Neural cell (in vitro differentiated cells): ENCODE results near the gene C11orf91.

Experiments used
- EP300 ChIP-seq: fragments of 450-650 bp; conservative IDR thresholded peaks from 2 replicates; pipeline ENCODE4 v1.6.1; 2014; ENCODE audit warnings: antibody characterized with exemption, mild to moderate bottlenecking, moderate library complexity; ENCODE audit not compliant: poor library complexity, severe bottlenecking
- POLR2AphosphoS5 ChIP-seq: IDR thresholded peaks from 2 replicates; pipeline ENCODE4 v1.6.1; 2012
- RAD21 ChIP-seq: fragments of 450-650 bp; conservative IDR thresholded peaks from 2 replicates; pipeline ENCODE4 v1.6.1; 2014; ENCODE audit warnings: antibody characterized with exemption, mild to moderate bottlenecking, moderate library complexity
- TF ChIP-seq, protein P1 (sequence below): fragments of 450-650 bp; IDR thresholded peaks from 2 replicates; pipeline ENCODE4 v1.5.1; 2014; ENCODE audit warnings: antibody characterized with exemption, mild to moderate bottlenecking, moderate library complexity; ENCODE audit not compliant: poor library complexity, severe bottlenecking
- TF ChIP-seq, protein P2 (sequence below): IDR thresholded peaks from 2 replicates; pipeline ENCODE4 v1.6.1; 2012; ENCODE audit warnings: borderline replicate concordance

DNA sequence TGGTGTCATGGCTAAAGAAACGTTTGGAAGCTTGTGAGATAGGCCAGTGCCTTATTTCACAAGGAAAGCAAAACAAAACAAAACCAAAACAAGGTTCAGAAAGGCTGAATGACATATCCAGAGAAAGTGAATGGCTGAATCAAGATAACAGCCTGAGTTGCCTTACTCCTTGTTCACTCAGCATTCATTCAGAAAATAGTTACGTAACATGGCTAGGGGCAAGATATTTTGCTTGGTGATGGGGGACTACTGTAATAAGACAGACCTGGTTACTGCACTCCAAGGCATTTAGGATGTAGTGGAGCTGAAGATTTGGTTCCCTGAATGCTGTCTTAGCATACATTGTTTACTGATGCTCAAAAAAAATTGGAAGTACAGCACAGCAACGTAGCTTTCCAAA is 47.7 kb downstream of the C11orf91 start:
- TF ChIP-seq, protein P1, sequence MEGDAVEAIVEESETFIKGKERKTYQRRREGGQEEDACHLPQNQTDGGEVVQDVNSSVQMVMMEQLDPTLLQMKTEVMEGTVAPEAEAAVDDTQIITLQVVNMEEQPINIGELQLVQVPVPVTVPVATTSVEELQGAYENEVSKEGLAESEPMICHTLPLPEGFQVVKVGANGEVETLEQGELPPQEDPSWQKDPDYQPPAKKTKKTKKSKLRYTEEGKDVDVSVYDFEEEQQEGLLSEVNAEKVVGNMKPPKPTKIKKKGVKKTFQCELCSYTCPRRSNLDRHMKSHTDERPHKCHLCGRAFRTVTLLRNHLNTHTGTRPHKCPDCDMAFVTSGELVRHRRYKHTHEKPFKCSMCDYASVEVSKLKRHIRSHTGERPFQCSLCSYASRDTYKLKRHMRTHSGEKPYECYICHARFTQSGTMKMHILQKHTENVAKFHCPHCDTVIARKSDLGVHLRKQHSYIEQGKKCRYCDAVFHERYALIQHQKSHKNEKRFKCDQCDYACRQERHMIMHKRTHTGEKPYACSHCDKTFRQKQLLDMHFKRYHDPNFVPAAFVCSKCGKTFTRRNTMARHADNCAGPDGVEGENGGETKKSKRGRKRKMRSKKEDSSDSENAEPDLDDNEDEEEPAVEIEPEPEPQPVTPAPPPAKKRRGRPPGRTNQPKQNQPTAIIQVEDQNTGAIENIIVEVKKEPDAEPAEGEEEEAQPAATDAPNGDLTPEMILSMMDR = no peak
- TF ChIP-seq EP300 (no peak), RAD21 (no peak), POLR2AphosphoS5 (no peak)
- TF ChIP-seq, protein P2, sequence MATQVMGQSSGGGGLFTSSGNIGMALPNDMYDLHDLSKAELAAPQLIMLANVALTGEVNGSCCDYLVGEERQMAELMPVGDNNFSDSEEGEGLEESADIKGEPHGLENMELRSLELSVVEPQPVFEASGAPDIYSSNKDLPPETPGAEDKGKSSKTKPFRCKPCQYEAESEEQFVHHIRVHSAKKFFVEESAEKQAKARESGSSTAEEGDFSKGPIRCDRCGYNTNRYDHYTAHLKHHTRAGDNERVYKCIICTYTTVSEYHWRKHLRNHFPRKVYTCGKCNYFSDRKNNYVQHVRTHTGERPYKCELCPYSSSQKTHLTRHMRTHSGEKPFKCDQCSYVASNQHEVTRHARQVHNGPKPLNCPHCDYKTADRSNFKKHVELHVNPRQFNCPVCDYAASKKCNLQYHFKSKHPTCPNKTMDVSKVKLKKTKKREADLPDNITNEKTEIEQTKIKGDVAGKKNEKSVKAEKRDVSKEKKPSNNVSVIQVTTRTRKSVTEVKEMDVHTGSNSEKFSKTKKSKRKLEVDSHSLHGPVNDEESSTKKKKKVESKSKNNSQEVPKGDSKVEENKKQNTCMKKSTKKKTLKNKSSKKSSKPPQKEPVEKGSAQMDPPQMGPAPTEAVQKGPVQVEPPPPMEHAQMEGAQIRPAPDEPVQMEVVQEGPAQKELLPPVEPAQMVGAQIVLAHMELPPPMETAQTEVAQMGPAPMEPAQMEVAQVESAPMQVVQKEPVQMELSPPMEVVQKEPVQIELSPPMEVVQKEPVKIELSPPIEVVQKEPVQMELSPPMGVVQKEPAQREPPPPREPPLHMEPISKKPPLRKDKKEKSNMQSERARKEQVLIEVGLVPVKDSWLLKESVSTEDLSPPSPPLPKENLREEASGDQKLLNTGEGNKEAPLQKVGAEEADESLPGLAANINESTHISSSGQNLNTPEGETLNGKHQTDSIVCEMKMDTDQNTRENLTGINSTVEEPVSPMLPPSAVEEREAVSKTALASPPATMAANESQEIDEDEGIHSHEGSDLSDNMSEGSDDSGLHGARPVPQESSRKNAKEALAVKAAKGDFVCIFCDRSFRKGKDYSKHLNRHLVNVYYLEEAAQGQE = no peak
